Body of pancreas (tissue), 4 donors: ENCODE data around the gene MGAT3. TPM values are rescaled to one million over a fixed set of nuclear protein-coding genes. Genes with fewer than 3 reads are reported as not detected.

Experiments used
- ATAC-seq: fragments of 150-250 bp; one replicate; pipeline ENCODE4 v1.9.1; 2016
- DNase-seq, 4 donors: peaks; one replicate each; pipeline ENCODE4 v3.0.0-alpha.2; 2019
- H3K27ac ChIP-seq, 4 donors: fragments of 200-600 bp; sonication (generic); 1 replicate in 3 of 4; 2 replicates in 1 of 4; pipeline versions ENCODE4 v1.5.1 to v1.6.1; 2016 to 2019; ENCODE audit warnings: mild to moderate bottlenecking in 1 of 4, mixed read lengths in 1 of 4, moderate library complexity in 1 of 4
- H3K27me3 ChIP-seq, 2 donors: fragments of 200-600 bp; sonication (generic); one replicate each; pipeline ENCODE4 v1.6.0; 2016; ENCODE audit warnings: mild to moderate bottlenecking in 1 of 2
- H3K36me3 ChIP-seq, 2 donors: fragments of 200-600 bp; sonication (generic); replicated peaks in 1 of 2; 2 replicates each; pipeline ENCODE4 v1.5.1; 2016; ENCODE audit warnings: low read depth in 2 of 2; ENCODE audit not compliant: insufficient read depth in 1 of 2
- H3K4me1 ChIP-seq: fragments of 200-600 bp; sonication (generic); one replicate; pipeline ENCODE4 v1.6.0; 2016
- H3K4me3 ChIP-seq, 2 donors: fragments of 200-600 bp; sonication (generic); 1 replicate in 1 of 2; 2 replicates in 1 of 2; pipeline ENCODE4 v1.5.1; 2016 to 2019
- H3K9me3 ChIP-seq, 3 donors: fragments of 200-600 bp; sonication (generic); 1 replicate in 2 of 3; 2 replicates in 1 of 3; pipeline ENCODE4 v1.5.1; 2016
- POLR2A ChIP-seq, 3 donors: fragments of 450-650 bp; IDR thresholded peaks; one replicate each; pipeline ENCODE4 v1.6.1; 2016; ENCODE audit warnings: antibody characterized with exemption in 3 of 3, mild to moderate bottlenecking in 2 of 3
- WGBS, 2 donors: methylation state at CpG; one replicate each; pipeline ENCODE4 v1.1.5; 2017; 5-methylcytosine and 5-hydroxymethylcytosine counted together
- intact Hi-C: fragments of 100-400 bp; cut with DNase I; formaldehyde crosslinking; loops from one replicate; pipeline ENCODE4 v1.15.1; 2023
- total RNA-seq, 2 donors: library from RNA; depleted of rRNA; stranded (reverse); fragments of >200 nt; gene quantifications; one replicate each; pipeline ENCODE4 v1.1.0, GENCODE V29; 2016
- TF ChIP-seq, protein P1 (sequence below), 7 experiments: fragments of 450-650 bp in 4 of 7; fragments of 200-600 bp in 3 of 7; sonication (generic) in 3 of 7; IDR thresholded peaks; one replicate each; pipeline ENCODE4 v1.5.1; 2016 to 2019; ENCODE audit warnings: antibody characterized with exemption in 7 of 7

Gene MGAT3
- total RNA-seq, 2 donors from 2014 or later, result 0.99 to 2.9 TPM

DNA sequence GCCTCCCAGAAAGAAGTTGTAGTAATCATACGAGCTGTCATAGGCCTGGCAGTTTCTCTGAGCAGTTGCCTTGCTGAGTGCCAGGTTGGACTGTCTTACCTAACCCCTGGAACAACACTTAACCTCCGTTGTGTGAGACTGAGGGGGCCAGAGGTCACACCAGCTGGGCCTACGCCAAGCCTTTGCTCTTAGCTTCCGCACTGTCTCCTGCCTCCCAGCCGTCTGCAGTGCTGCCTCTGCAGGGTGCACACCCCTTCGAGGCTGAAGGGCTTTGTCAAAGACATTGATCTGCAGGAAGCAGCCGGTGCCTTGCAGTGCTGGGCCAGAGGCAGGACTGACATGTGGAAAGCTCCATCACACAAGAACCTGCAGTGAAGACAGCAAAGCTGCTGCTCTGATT lies 40.5 kb upstream of the MGAT3 start:
- TF ChIP-seq, protein P1, sequence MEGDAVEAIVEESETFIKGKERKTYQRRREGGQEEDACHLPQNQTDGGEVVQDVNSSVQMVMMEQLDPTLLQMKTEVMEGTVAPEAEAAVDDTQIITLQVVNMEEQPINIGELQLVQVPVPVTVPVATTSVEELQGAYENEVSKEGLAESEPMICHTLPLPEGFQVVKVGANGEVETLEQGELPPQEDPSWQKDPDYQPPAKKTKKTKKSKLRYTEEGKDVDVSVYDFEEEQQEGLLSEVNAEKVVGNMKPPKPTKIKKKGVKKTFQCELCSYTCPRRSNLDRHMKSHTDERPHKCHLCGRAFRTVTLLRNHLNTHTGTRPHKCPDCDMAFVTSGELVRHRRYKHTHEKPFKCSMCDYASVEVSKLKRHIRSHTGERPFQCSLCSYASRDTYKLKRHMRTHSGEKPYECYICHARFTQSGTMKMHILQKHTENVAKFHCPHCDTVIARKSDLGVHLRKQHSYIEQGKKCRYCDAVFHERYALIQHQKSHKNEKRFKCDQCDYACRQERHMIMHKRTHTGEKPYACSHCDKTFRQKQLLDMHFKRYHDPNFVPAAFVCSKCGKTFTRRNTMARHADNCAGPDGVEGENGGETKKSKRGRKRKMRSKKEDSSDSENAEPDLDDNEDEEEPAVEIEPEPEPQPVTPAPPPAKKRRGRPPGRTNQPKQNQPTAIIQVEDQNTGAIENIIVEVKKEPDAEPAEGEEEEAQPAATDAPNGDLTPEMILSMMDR (IDR thresholded peaks at IDR 0.05), result no peak
- no peak for TF ChIP-seq POLR2A (IDR thresholded peaks at IDR 0.05)
- ATAC-seq (no peak), DNase-seq (no peak)
- 70 to 79% methylated on average over 2 to 7 of the region's 7 CpGs for WGBS, 2 donors
- peaks cover 7 to 28% of the 10 kb centered on the region in 2 donors for H3K36me3 ChIP-seq
- no peak overlapping the region for H3K4me3 ChIP-seq
- no peak overlapping the region for H3K27ac ChIP-seq
- intact Hi-C loops, result no loop called here
- H3K4me1 ChIP-seq, result no peaks in the 10 kb centered on the region
- H3K27me3 ChIP-seq, result no peaks in the 10 kb centered on the region
- H3K9me3 ChIP-seq, result no peaks in the 10 kb centered on the region

DNA sequence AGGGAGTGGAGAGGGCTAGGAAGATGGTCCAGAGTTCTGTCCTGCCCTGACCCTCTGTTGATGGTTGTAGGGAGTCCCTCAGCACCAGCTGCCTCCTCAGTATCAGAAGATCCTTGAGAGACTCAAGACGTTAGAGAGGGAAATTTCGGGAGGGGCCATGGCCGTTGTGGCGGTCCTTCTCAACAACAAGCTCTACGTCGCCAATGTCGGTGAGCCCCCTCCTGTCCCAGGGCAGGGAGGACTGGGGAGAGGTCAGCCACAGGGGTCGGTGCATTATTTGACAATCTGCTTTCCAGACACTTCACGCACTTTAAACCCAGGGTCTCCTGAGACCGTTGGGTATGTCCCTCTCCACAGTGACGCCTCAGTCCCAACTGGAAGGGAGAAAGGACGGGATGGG lies 39.2 kb upstream of the MGAT3 start:
- TF ChIP-seq, protein P1 (IDR thresholded peaks at IDR 0.05), result no peak
- no peak for TF ChIP-seq POLR2A (IDR thresholded peaks at IDR 0.05)
- no peak for ATAC-seq
- no peak overlapping the region for H3K4me3 ChIP-seq
- H3K4me1 ChIP-seq, result no peaks in the 10 kb centered on the region
- H3K36me3 ChIP-seq, result peaks cover 7 to 28% of the 10 kb centered on the region in 2 donors
- intact Hi-C loops, result no loop called here
- no peak for DNase-seq
- H3K27ac ChIP-seq, result no peak overlapping the region
- H3K27me3 ChIP-seq, result no peaks in the 10 kb centered on the region
- 91 to 94% methylated on average over 12 of the region's 12 CpGs for WGBS, 2 donors
- H3K9me3 ChIP-seq, result no peaks in the 10 kb centered on the region

DNA sequence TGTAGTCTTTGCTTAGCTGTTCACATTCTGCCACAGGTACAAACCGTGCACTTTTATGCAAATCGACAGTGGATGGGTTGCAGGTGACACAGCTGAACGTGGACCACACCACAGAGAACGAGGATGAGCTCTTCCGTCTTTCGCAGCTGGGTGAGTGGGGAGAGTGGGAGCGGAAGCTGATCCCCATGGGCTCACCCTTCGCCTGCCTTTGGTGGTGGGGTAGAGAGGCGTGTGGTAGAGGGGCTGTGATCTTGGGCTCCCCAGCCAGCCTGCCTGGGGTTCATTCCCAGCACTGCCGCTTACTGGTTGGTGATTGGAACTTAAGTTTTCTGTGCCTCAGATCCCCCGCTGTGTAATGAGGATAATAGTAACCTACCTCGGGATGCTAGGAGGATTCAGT lies 38.1 kb upstream of the MGAT3 start:
- no peak for ATAC-seq
- TF ChIP-seq, protein P1 (IDR thresholded peaks at IDR 0.05), result no peak
- TF ChIP-seq POLR2A (IDR thresholded peaks at IDR 0.05), result no peak
- Histone ChIP-seq H3K4me3 (no peak overlapping the region), H3K27ac (no peak overlapping the region), H3K9me3 (no peaks in the 10 kb centered on the region), H3K27me3 (no peaks in the 10 kb centered on the region), H3K4me1 (no peaks in the 10 kb centered on the region), H3K36me3 (peaks cover 7 to 28% of the 10 kb centered on the region in 2 donors)
- 88 to 90% methylated on average over 10 to 12 of the region's 12 CpGs for WGBS, 2 donors
- intact Hi-C loops, result no loop called here
- no peak for DNase-seq

DNA sequence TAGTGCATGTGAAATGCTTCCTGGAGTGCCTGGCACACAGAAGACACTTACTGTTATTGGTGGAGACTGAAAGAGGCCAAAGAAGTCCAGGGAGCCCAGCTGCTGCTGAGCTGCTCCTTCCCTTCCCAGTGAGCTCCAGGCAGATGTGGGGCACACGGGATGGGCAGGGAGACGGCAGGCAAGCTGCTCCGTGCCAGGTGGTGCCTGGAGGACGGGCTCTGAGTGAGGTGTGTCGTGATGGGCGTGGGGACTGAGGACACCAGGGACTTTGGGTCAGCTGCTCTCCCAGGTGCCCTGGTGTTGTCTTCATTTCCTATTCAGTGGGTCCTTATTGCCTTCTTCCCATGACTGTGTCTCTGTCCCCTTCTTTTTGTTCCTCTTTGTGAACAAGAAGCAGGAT lies 37.7 kb upstream of the MGAT3 start:
- Histone ChIP-seq H3K36me3 (peaks cover 7 to 28% of the 10 kb centered on the region in 2 donors), H3K27ac (no peak overlapping the region), H3K9me3 (no peaks in the 10 kb centered on the region), H3K4me1 (no peaks in the 10 kb centered on the region), H3K4me3 (no peak overlapping the region), H3K27me3 (no peaks in the 10 kb centered on the region)
- ATAC-seq (no peak), DNase-seq (no peak)
- TF ChIP-seq, protein P1 (IDR thresholded peaks at IDR 0.05), result no peak
- no peak for TF ChIP-seq POLR2A (IDR thresholded peaks at IDR 0.05)
- 94% methylated on average over 6 of the region's 6 CpGs for WGBS, 2 donors
- intact Hi-C loops, result no loop called here

DNA sequence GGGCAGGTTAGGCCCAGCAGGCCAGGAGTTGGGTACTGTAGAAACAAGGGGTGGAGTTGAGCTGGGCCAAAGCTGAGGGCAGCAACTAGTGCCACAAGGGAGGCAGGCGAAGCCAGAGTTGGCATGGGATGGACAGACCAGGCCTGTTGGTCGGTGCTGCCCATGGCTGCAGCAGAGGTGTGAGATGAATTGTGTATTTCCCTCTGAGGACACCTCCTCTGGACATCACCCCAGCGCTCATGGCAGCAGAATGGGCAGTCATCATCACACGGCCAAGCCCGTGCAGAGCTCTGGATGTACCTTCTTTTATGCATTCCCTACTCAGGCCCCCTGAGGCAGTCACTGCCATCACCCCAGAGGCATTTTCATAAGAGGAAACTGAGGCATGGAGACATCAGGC lies 36.9 kb upstream of the MGAT3 start:
- Histone ChIP-seq H3K4me1 (no peaks in the 10 kb centered on the region), H3K27me3 (no peaks in the 10 kb centered on the region), H3K36me3 (peaks cover 7 to 31% of the 10 kb centered on the region in 2 donors), H3K4me3 (no peak overlapping the region), H3K27ac (no peak overlapping the region), H3K9me3 (no peaks in the 10 kb centered on the region)
- intact Hi-C loops, result no loop called here
- WGBS, 2 donors, result 91 to 93% methylated on average over 3 to 5 of the region's 5 CpGs
- no peak for DNase-seq
- ATAC-seq, result no peak
- TF ChIP-seq, protein P1 (IDR thresholded peaks at IDR 0.05), result no peak
- no peak for TF ChIP-seq POLR2A (IDR thresholded peaks at IDR 0.05)
